H9 (cell line): ENCODE results near the gene SLC35G6. TPM values are rescaled to one million over a fixed set of nuclear protein-coding genes. Genes with fewer than 3 reads are reported as not detected.

Experiments
- DNase-seq: peaks from one replicate; pipeline ENCODE4 v3.0.0-alpha.2; 2017
- H2AFZ ChIP-seq: one replicate; pipeline ENCODE4 v1.6.1; 2013; ENCODE audit warnings: mild to moderate bottlenecking, low read length, control low read depth, moderate library complexity
- H2AK5ac ChIP-seq: 2 replicates; pipeline ENCODE4 v1.6.1; 2013; ENCODE audit warnings: low read length, control low read depth, mixed read lengths; ENCODE audit not compliant: insufficient read length
- H2BK120ac ChIP-seq: one replicate; pipeline ENCODE4 v1.6.1; 2013; ENCODE audit warnings: low read depth, mild to moderate bottlenecking, low read length, control low read depth, inconsistent platforms; ENCODE audit not compliant: poor library complexity, severe bottlenecking
- H2BK12ac ChIP-seq: 2 replicates; pipeline ENCODE4 v1.6.1; 2013; ENCODE audit warnings: low read length, control low read depth, mixed read lengths, low read depth; ENCODE audit not compliant: insufficient read length
- H2BK15ac ChIP-seq: 2 replicates; pipeline ENCODE4 v1.6.1; 2013; ENCODE audit warnings: low read depth, low read length, control low read depth
- H2BK20ac ChIP-seq: one replicate; pipeline ENCODE4 v1.6.1; 2013; ENCODE audit warnings: low read depth, mild to moderate bottlenecking, low read length, control low read depth, inconsistent platforms; ENCODE audit not compliant: poor library complexity, severe bottlenecking
- H2BK5ac ChIP-seq: 2 replicates; pipeline ENCODE4 v1.6.1; 2013; ENCODE audit warnings: low read length, control low read depth, mixed read lengths; ENCODE audit not compliant: insufficient read length
- H3K14ac ChIP-seq: 2 replicates; pipeline ENCODE4 v1.6.1; 2013; ENCODE audit warnings: low read length, control low read depth; ENCODE audit not compliant: insufficient read depth
- H3K18ac ChIP-seq: 2 replicates; pipeline ENCODE4 v1.6.1; 2013; ENCODE audit warnings: low read depth, mild to moderate bottlenecking, mixed read lengths, low read length, control low read depth; ENCODE audit not compliant: insufficient read length
- H3K23ac ChIP-seq: 2 replicates; pipeline ENCODE4 v1.6.1; 2013; ENCODE audit warnings: low read length, control low read depth, mixed read lengths, low read depth; ENCODE audit not compliant: insufficient read length
- H3K23me2 ChIP-seq: 2 replicates; pipeline ENCODE4 v1.6.1; 2013; ENCODE audit warnings: low read depth, mild to moderate bottlenecking, mixed read lengths, low read length, control low read depth; ENCODE audit not compliant: insufficient read length, poor library complexity, severe bottlenecking
- H3K27ac ChIP-seq: 2 replicates; pipeline ENCODE4 v1.5.1; 2013; ENCODE audit warnings: low read length, control low read depth, mixed read lengths, low read depth; ENCODE audit not compliant: insufficient read length
- H3K27me3 ChIP-seq: 2 replicates; pipeline ENCODE4 v1.6.1; 2013; ENCODE audit warnings: low read length, control low read depth, inconsistent platforms; ENCODE audit not compliant: insufficient read depth
- H3K4ac ChIP-seq: 2 replicates; pipeline ENCODE4 v1.6.1; 2013; ENCODE audit warnings: low read depth, mild to moderate bottlenecking, control low read depth, inconsistent platforms, low read length, moderate library complexity
- H3K4me1 ChIP-seq: 2 replicates; pipeline ENCODE4 v1.6.1; 2013; ENCODE audit warnings: low read length, control low read depth, inconsistent platforms; ENCODE audit not compliant: insufficient read depth
- H3K4me2 ChIP-seq: 2 replicates; pipeline ENCODE4 v1.6.1; 2013; ENCODE audit warnings: low read length, control low read depth, mixed read lengths; ENCODE audit not compliant: insufficient read length, insufficient read depth
- H3K56ac ChIP-seq: 2 replicates; pipeline ENCODE4 v1.6.1; 2013; ENCODE audit warnings: low read depth, mild to moderate bottlenecking, mixed read lengths, low read length, control low read depth; ENCODE audit not compliant: insufficient read length
- H3K79me1 ChIP-seq: 2 replicates; pipeline ENCODE4 v1.6.1; 2013; ENCODE audit warnings: low read depth, mild to moderate bottlenecking, moderate library complexity, low read length, control low read depth, inconsistent platforms; ENCODE audit not compliant: insufficient read depth, poor library complexity, severe bottlenecking
- H3K79me2 ChIP-seq: 2 replicates; pipeline ENCODE4 v1.6.1; 2013; ENCODE audit warnings: low read length, control low read depth, inconsistent platforms; ENCODE audit not compliant: insufficient read depth
- H3K9ac ChIP-seq: 2 replicates; pipeline ENCODE4 v1.6.1; 2013; ENCODE audit warnings: low read length, control low read depth, mixed read lengths; ENCODE audit not compliant: insufficient read length; ENCODE audit errors: extremely low read depth
- H3K9me3 ChIP-seq: one replicate; pipeline ENCODE4 v1.6.1; 2013; ENCODE audit warnings: low read depth, low read length, inconsistent platforms; ENCODE audit not compliant: control insufficient read depth
- H3T11ph ChIP-seq: one replicate; pipeline ENCODE4 v1.6.1; 2013; ENCODE audit warnings: mild to moderate bottlenecking, low read length, control low read depth, inconsistent platforms
- H4K20me1 ChIP-seq: one replicate; pipeline ENCODE4 v1.6.1; 2013; ENCODE audit not compliant: control insufficient read depth, insufficient read length, insufficient read depth
- H4K5ac ChIP-seq: 2 replicates; pipeline ENCODE4 v1.6.1; 2013; ENCODE audit warnings: low read depth, mild to moderate bottlenecking, mixed read lengths, low read length, control low read depth; ENCODE audit not compliant: insufficient read length
- H4K8ac ChIP-seq: replicated peaks from 2 replicates; pipeline ENCODE4 v1.6.1; 2013; ENCODE audit warnings: low read length, control low read depth, mixed read lengths, low read depth; ENCODE audit not compliant: insufficient read length
- H4K91ac ChIP-seq: 2 replicates; pipeline ENCODE4 v1.6.1; 2013; ENCODE audit warnings: low read depth, mild to moderate bottlenecking, moderate library complexity, mixed read lengths, low read length, control low read depth; ENCODE audit not compliant: insufficient read length
- H3K27ac Mint-ChIP-seq, 3 experiments: 2 replicates in 2 of 3; 3 replicates in 1 of 3; pipeline ENCODE4 v1.8.0; 2020 to 2021; ENCODE audit warnings: mixed read lengths in 3 of 3, mild to moderate bottlenecking in 1 of 3, moderate library complexity in 1 of 3
- H3K27me3 Mint-ChIP-seq: 2 replicates; pipeline ENCODE4 v1.8.0; 2021; ENCODE audit warnings: low read depth, mild to moderate bottlenecking, moderate library complexity, mixed read lengths
- H3K36me3 Mint-ChIP-seq, 3 experiments: 2 replicates in 2 of 3; 3 replicates in 1 of 3; pipeline ENCODE4 v1.8.0; 2020 to 2021; ENCODE audit warnings: low read depth in 3 of 3, mixed read lengths in 3 of 3; ENCODE audit not compliant: insufficient read depth in 1 of 3
- H3K4me1 Mint-ChIP-seq, 2 experiments: 2 replicates each; pipeline ENCODE4 v1.8.0; 2020; ENCODE audit warnings: mixed read lengths in 2 of 2
- H3K4me3 Mint-ChIP-seq, 2 experiments: 2 replicates in 1 of 2; 3 replicates in 1 of 2; pipeline ENCODE4 v1.8.0; 2020 to 2021; ENCODE audit warnings: mild to moderate bottlenecking in 2 of 2, mixed read lengths in 2 of 2, moderate library complexity in 1 of 2
- H3K9me3 Mint-ChIP-seq, 2 experiments: 2 replicates in 1 of 2; 3 replicates in 1 of 2; pipeline ENCODE4 v1.8.0; 2020; ENCODE audit warnings: mild to moderate bottlenecking in 2 of 2, mixed read lengths in 2 of 2, moderate library complexity in 1 of 2
- CTCF ChIP-seq: fragments of 200-600 bp; sonication (generic); conservative IDR thresholded peaks from 3 replicates; pipeline ENCODE4 v1.8.0; 2021; ENCODE audit warnings: antibody characterized with exemption, mild to moderate bottlenecking
- WGBS: extraction: QIAGEN DNeasy Blood & Tissue Kit; methylation state at CpG from one replicate; pipeline ENCODE4 v1.1.7; 2013; ENCODE audit warnings: missing lambda C conversion rate, low lambda C conversion rate, mixed read lengths; ENCODE audit not compliant: insufficient read length; ENCODE audit errors: extremely low coverage; 5-methylcytosine and 5-hydroxymethylcytosine counted together
- total RNA-seq: library from RNA; stranded (reverse); gene quantifications from 2 replicates; pipeline ENCODE4 v1.2.1, GENCODE V29; 2021

Gene SLC35G6
- total RNA-seq, 1 experiment from 2014 or later: not detected

GRCh38 chr17:7437950-7438614, 43.2 kb upstream of the SLC35G6 start:
- no peak for TF ChIP-seq CTCF
- Histone ChIP-seq H2BK5ac (no peak overlapping the region), H2AK5ac (no peak overlapping the region), H3K56ac (no peak overlapping the region), H4K5ac (no peak overlapping the region), H3K79me2 (no peaks in the 10 kb centered on the region), H3K9ac (no peak overlapping the region), H2BK15ac (no peak overlapping the region; the same call in 1 of the 2 replicates), H2AFZ (no peak overlapping the region), H3K4me2 (peak overlapping the region; percentile 60), H3K27ac (no peak overlapping the region), H4K20me1 (no peaks in the 10 kb centered on the region), H4K8ac (no peak overlapping the region), H2BK12ac (no peak overlapping the region), H3K23ac (no peak overlapping the region), H4K91ac (no peak overlapping the region), H3K18ac (no peak overlapping the region), H3K4ac (no peak overlapping the region), H3T11ph (no peak overlapping the region), H3K27me3 (peaks cover 7% of the 10 kb centered on the region), H3K14ac (peak overlapping the region; percentile 1; the same call in 1 of the 2 replicates), H3K23me2 (peaks cover 33% of the 10 kb centered on the region), H3K79me1 (no peaks in the 10 kb centered on the region), H3K4me1 (no peaks in the 10 kb centered on the region; the same call in 1 of the 2 replicates), H3K9me3 (no peaks in the 10 kb centered on the region), H2BK120ac (no peak overlapping the region), H2BK20ac (no peak overlapping the region)
- H3K36me3 Mint-ChIP-seq: peaks cover 0 to 8% (median 1%) of the 10 kb centered on the region in 3 experiments; a peak in 2 of 7 replicates
- WGBS: no CpG with 5 or more reads among the region's 48 CpGs
- peaks cover 29% of the 10 kb centered on the region for H3K27me3 Mint-ChIP-seq
- H3K4me1 Mint-ChIP-seq: peaks cover 32 to 37% of the 10 kb centered on the region in 2 experiments
- H3K4me3 Mint-ChIP-seq: peak overlapping the region; percentile 91 to 93
- H3K27ac Mint-ChIP-seq: peak overlapping the region; percentile 75 to 96 (median 94)
- DNase-seq: peak; percentile 90
- no peaks in the 10 kb centered on the region for H3K9me3 Mint-ChIP-seq
